DND-41 (cell line): ENCODE measurements around the gene KIFBP.

Experiments
- ATAC-seq: fragments of 200-7000 bp; cut with Tn5 transposase; 3 replicates; pipeline ENCODE4 v1.9.1; 2021; ENCODE audit warnings: low read depth; ENCODE audit not compliant: insufficient read depth
- DNase-seq: peaks from one replicate; pipeline ENCODE4 v3.0.0-alpha.2; 2020
- H2AFZ ChIP-seq: 2 replicates; pipeline ENCODE4 v1.6.0; 2012; ENCODE audit warnings: low read depth, low read length
- H3K27ac ChIP-seq: 2 replicates; pipeline ENCODE4 v1.5.1; 2012; ENCODE audit warnings: low read length, inconsistent platforms
- H3K27me3 ChIP-seq: fragments of 200-600 bp; sonication (generic); 2 replicates; pipeline ENCODE4 v1.6.0; 2012; ENCODE audit warnings: low read length, mild to moderate bottlenecking, inconsistent platforms; ENCODE audit not compliant: insufficient read depth, poor library complexity
- H3K36me3 ChIP-seq: 2 replicates; pipeline ENCODE4 v1.5.1; 2012; ENCODE audit warnings: low read length, inconsistent platforms; ENCODE audit not compliant: insufficient read depth
- H3K4me1 ChIP-seq: 2 replicates; pipeline ENCODE4 v1.5.1; 2012; ENCODE audit warnings: mild to moderate bottlenecking, low read length; ENCODE audit not compliant: insufficient read depth
- H3K4me2 ChIP-seq: 2 replicates; pipeline ENCODE4 v1.6.0; 2012; ENCODE audit warnings: mild to moderate bottlenecking, moderate library complexity, low read length, inconsistent platforms; ENCODE audit not compliant: insufficient read depth
- H3K4me3 ChIP-seq, 2 experiments: fragments of 200-600 bp in 1 of 2; shearing (Covaris generic) in 1 of 2; 2 replicates each; pipeline ENCODE4 v1.5.1; 2012 to 2016; ENCODE audit warnings: inconsistent platforms in 2 of 2, low read length in 2 of 2, mild to moderate bottlenecking in 2 of 2, low read depth in 1 of 2, moderate library complexity in 1 of 2
- H3K79me2 ChIP-seq: 2 replicates; pipeline ENCODE4 v1.6.0; 2012; ENCODE audit warnings: low read length, inconsistent platforms; ENCODE audit not compliant: insufficient read depth
- H3K9ac ChIP-seq: 2 replicates; pipeline ENCODE4 v1.6.0; 2012; ENCODE audit warnings: low read depth, mild to moderate bottlenecking, inconsistent platforms, low read length, moderate library complexity
- H3K9me3 ChIP-seq: 2 replicates; pipeline ENCODE4 v1.5.1; 2012; ENCODE audit warnings: low read length, moderate library complexity, mild to moderate bottlenecking, inconsistent platforms; ENCODE audit not compliant: insufficient read depth, severe bottlenecking
- H4K20me1 ChIP-seq: 2 replicates; pipeline ENCODE4 v1.6.0; 2012; ENCODE audit warnings: low read length; ENCODE audit not compliant: insufficient read depth
- EZH2 ChIP-seq: IDR thresholded peaks from 3 replicates; pipeline ENCODE4 v1.6.1; 2012; ENCODE audit warnings: borderline replicate concordance, low read depth, mild to moderate bottlenecking, moderate library complexity, low read length, inconsistent platforms; ENCODE audit not compliant: severe bottlenecking
- TF ChIP-seq, protein P1 (sequence below): IDR thresholded peaks from 2 replicates; pipeline ENCODE4 v1.5.1; 2012; ENCODE audit warnings: borderline replicate concordance, low read length, moderate library complexity, mild to moderate bottlenecking; ENCODE audit not compliant: poor library complexity, severe bottlenecking; ENCODE audit errors: extremely low read depth

Gene KIFBP

DNA sequence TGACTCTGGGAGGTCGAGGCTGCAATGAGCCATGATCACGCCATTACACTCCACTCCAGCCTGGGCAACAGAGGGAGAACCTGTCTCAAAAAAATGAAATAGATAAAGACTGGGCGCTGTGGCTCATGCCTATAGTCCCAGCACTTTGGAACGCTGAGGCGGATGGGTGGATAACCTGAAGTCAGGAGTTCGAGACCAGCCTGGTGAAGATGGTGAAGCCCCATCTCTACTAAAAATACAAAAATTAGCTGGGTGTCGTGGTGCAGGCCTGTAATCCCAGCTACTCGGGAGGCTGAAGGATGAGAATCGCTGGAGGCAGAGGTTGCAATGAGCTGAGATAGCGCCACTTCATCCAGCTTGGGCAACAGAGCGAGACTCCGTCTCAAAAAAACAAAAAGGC, 33.7 kb upstream of the KIFBP start:
- Histone ChIP-seq H3K4me3 (peak overlapping the region in 1 of 2 experiments; percentile 87; a peak in 3 of 4 replicates), H3K27me3 (no peaks in the 10 kb centered on the region), H2AFZ (peak overlapping the region; percentile 38; the same call in 1 of the 2 replicates), H3K9ac (peak overlapping the region; percentile 75), H3K79me2 (peaks cover 50% of the 10 kb centered on the region), H3K4me1 (peaks cover 36% of the 10 kb centered on the region), H3K36me3 (peaks cover 23% of the 10 kb centered on the region), H3K4me2 (peak overlapping the region; percentile 72), H3K27ac (peak overlapping the region; percentile 10; the same call in 1 of the 2 replicates), H4K20me1 (peaks cover 25% of the 10 kb centered on the region; the same call in 1 of the 2 replicates), H3K9me3 (no peaks in the 10 kb centered on the region)
- no peak for ATAC-seq
- TF ChIP-seq, protein P1, sequence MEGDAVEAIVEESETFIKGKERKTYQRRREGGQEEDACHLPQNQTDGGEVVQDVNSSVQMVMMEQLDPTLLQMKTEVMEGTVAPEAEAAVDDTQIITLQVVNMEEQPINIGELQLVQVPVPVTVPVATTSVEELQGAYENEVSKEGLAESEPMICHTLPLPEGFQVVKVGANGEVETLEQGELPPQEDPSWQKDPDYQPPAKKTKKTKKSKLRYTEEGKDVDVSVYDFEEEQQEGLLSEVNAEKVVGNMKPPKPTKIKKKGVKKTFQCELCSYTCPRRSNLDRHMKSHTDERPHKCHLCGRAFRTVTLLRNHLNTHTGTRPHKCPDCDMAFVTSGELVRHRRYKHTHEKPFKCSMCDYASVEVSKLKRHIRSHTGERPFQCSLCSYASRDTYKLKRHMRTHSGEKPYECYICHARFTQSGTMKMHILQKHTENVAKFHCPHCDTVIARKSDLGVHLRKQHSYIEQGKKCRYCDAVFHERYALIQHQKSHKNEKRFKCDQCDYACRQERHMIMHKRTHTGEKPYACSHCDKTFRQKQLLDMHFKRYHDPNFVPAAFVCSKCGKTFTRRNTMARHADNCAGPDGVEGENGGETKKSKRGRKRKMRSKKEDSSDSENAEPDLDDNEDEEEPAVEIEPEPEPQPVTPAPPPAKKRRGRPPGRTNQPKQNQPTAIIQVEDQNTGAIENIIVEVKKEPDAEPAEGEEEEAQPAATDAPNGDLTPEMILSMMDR, result no peak
- TF ChIP-seq EZH2, result no peak
- DNase-seq, result no peak

DNA sequence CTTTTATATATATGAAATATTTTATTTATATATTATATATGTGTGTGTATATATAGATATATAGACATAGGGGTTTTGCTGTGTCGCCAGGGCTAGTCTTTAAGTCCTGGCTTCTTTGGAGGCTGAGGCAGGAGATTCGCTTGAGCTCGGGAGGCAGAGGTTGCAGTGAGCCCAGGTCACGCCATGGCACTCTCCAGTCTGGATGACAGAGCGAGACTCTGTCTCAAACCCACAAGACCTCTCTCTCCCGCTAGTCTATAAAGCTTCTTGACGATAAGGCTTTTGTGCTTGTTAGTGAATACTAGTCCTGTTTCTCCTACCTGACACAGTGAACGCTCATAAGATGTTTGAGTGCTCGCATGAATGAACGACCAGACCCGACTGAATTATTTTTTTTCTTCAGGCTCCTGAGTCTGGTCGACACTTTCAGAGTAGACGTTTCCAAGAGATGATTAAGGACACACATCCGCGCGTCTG, 33.2 kb upstream of the KIFBP start:
- peak; percentile 24 for ATAC-seq
- H3K9me3 ChIP-seq, result no peaks in the 10 kb centered on the region

DNA sequence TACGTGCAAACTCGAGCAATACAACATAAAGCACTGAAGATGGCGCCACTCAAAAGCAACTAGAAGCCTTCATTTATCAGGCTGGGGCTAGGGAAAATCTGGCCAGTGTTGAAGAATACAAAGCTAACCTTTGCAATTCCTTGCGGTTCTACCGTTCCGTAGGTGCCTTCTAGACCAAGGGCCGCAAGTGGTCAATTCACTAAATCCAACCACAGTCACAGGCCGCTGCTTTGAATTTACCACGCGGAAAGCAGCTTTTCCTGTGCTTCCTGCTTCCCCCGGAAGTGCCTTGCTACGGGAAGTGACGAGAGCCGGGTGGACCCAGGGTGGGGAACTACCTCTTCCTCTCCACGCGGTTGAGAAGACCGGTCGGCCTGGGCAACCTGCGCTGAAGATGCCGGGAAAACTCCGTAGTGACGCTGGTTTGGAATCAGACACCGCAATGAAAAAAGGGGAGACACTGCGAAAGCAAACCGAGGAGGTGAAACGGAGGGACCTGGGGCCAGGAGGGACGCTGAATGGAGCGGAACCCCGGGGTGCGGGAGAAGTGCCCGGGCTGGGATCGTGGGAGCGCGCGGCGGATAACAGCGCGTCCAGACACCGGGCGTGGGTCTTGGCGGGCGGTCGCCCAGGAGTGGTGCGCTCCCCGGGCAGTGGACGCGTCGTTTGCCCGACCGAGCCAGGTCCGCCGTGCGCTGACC, 32.6 kb upstream of the KIFBP start, which contains the start of gene DDX21:
Gene DDX21 (plus strand): TSS at position 339 of the 701 bp plus-strand sequence. CDS start 56 bp downstream, at position 395.
- H3K4me2 ChIP-seq, result peak within 1 kb of the TSS; percentile 72
- H3K36me3 ChIP-seq, result peaks cover 23% of the 10 kb centered on the region
- peak; percentile 90 for ATAC-seq
- H3K27ac ChIP-seq, result peak within 1 kb of the TSS; percentile 87
- peak within 1 kb of the TSS; percentile 41 to 87 for H3K4me3 ChIP-seq
- H3K9me3 ChIP-seq, result no peaks in the 10 kb centered on the region
- H3K79me2 ChIP-seq, result peaks cover 60% of the 10 kb centered on the region
- peaks cover 29% of the 10 kb centered on the region; the same call in 1 of the 2 replicates for H4K20me1 ChIP-seq
- peak within 1 kb of the TSS; percentile 75 for H3K9ac ChIP-seq
- TF ChIP-seq, protein P1, result peak; percentile 85
- TF ChIP-seq EZH2, result no peak
- H3K27me3 ChIP-seq, result no peaks in the 10 kb centered on the region
- peak; percentile 90 for DNase-seq
- H2AFZ ChIP-seq, result peak within 1 kb of the TSS; percentile 96
- peaks cover 39% of the 10 kb centered on the region for H3K4me1 ChIP-seq

More for the DNA sequence above, 33.2 kb upstream of the KIFBP start:
- no peak for DNase-seq
- H3K4me1 ChIP-seq, result peaks cover 39% of the 10 kb centered on the region
- no peaks in the 10 kb centered on the region for H3K27me3 ChIP-seq
- H3K4me3 ChIP-seq, result peak overlapping the region; percentile 41 to 87
- peak overlapping the region; percentile 96 for H2AFZ ChIP-seq
- peak overlapping the region; percentile 72 for H3K4me2 ChIP-seq
- H3K9ac ChIP-seq, result peak overlapping the region; percentile 75
- peak overlapping the region; percentile 87 for H3K27ac ChIP-seq
- H3K36me3 ChIP-seq, result peaks cover 23% of the 10 kb centered on the region
- peaks cover 55% of the 10 kb centered on the region for H3K79me2 ChIP-seq
- H4K20me1 ChIP-seq, result peaks cover 28% of the 10 kb centered on the region; the same call in 1 of the 2 replicates
- no peak for TF ChIP-seq EZH2
- TF ChIP-seq, protein P1, result no peak
